Right cardiac atrium (tissue), 5 donors: ENCODE data around the gene C11orf86. TPM values are rescaled to one million over a fixed set of nuclear protein-coding genes. Genes with fewer than 3 reads are reported as not detected.
"Not testable (repeated sequence)": the region's sequence is repeated elsewhere in the genome, so short reads cannot be mapped to it uniquely, and the experiment has no call there.

Experiments used
- ATAC-seq, 2 donors: fragments of 200-7000 bp; cut with Tn5 transposase; one replicate each; pipeline versions ENCODE4 v1.8.0 to v1.9.1; 2020; ENCODE audit warnings: moderate library complexity in 2 of 2, mild to moderate bottlenecking in 1 of 2
- DNase-seq, 3 donors: peaks; one replicate each; pipeline ENCODE4 v3.0.0-alpha.2; 2020
- H3K27ac ChIP-seq: one replicate; pipeline ENCODE4 v1.5.1; 2013; ENCODE audit warnings: mild to moderate bottlenecking, low read length, control low read depth, moderate library complexity
- H3K27me3 ChIP-seq: one replicate; pipeline ENCODE4 v1.6.1; 2013; ENCODE audit not compliant: control insufficient read depth, insufficient read depth
- H3K4me1 ChIP-seq: one replicate; pipeline ENCODE4 v1.6.1; 2013; ENCODE audit warnings: low read length; ENCODE audit not compliant: control insufficient read depth, insufficient read depth
- H3K4me3 ChIP-seq: one replicate; pipeline ENCODE4 v1.5.1; 2013; ENCODE audit warnings: low read length, control low read depth
- H3K9me3 ChIP-seq: one replicate; pipeline ENCODE4 v1.6.1; 2013; ENCODE audit warnings: low read length; ENCODE audit not compliant: control insufficient read depth
- WGBS: extraction: QIAGEN DNeasy Blood & Tissue Kit; methylation state at CpG from one replicate; pipeline ENCODE4 v1.1.7; 2013; 5-methylcytosine and 5-hydroxymethylcytosine counted together
- intact Hi-C, 4 donors: fragments of 100-400 bp; cut with DNase I; formaldehyde crosslinking; loops; one replicate each; pipeline versions ENCODE4 v1.11.0 to v1.14.0; 2022 to 2023
- polyA plus RNA-seq: library from polyadenylated mRNA; stranded (reverse); fragments of 200-250 nt; gene quantifications from one replicate; pipeline ENCODE4 v1.2.3, GENCODE V29; 2013
- total RNA-seq, 4 donors: library from RNA; stranded (reverse); fragmentation: NEBNext Ultra II Directional; extraction: Animal tissue kit (Norgen Biotek cat#: 25700); gene quantifications; one replicate each; pipeline ENCODE4 v1.2.1, GENCODE V29; 2021
- donor health status: healthy with polysubstance abuse.
- donor health status: DM: no; HTN: yes; CAD: no.
- donor health status: DM: no; HTN: no; CAD: no.
- donor health status: DM: no; HTN: yes; CAD: no; lungs with severe emphysema.
- donor health status: DM: yes; HTN: yes; CAD: no.

The C11orf86 gene
- total and polyA plus RNA-seq, 5 donors = not detected

DNA sequence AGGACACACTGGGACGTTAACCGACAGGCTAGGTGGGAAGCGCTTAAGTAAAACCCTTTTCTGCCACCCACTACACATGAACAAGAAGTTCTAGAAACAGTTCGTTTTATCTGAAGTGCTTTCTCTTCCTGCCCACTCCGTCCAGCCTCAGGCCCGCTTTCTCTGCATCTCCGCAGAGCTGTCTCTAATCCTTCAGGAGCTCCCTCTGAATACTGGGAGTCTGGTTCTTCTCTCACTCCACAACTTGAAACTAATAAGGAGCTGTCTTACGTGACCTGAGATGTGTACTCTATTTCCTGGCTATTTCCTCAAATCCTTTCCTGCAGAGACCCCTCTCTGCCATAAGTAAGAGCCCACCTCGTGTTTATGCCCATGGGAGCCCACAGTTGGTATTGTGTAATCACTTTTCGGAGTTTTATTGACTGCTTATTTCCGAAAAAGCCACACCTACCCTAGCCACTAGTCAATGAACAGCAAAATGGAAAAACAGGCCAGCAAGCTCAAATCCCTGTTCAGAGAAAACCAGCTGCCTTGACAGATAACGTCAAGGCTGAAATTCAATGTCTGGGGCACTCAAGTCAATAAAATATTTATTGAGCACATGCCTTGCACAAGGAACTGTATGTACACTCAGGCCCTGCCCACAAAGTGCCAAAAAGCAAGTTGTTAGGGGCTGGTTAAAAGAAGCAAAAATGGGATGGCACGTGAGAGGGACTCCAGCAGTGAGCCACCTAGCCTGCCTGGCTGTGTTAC, 21.8 kb upstream of the C11orf86 start:
- H3K27ac ChIP-seq = no peak overlapping the region
- H3K4me1 ChIP-seq = no peaks in the 10 kb centered on the region
- H3K4me3 ChIP-seq = no peak overlapping the region
- no peak for ATAC-seq
- no peak for DNase-seq
- 88% methylated on average over 13 of the region's 13 CpGs for WGBS
- H3K9me3 ChIP-seq = no peaks in the 10 kb centered on the region
- intact Hi-C loops = no loop called here
- H3K27me3 ChIP-seq = no peaks in the 10 kb centered on the region

DNA sequence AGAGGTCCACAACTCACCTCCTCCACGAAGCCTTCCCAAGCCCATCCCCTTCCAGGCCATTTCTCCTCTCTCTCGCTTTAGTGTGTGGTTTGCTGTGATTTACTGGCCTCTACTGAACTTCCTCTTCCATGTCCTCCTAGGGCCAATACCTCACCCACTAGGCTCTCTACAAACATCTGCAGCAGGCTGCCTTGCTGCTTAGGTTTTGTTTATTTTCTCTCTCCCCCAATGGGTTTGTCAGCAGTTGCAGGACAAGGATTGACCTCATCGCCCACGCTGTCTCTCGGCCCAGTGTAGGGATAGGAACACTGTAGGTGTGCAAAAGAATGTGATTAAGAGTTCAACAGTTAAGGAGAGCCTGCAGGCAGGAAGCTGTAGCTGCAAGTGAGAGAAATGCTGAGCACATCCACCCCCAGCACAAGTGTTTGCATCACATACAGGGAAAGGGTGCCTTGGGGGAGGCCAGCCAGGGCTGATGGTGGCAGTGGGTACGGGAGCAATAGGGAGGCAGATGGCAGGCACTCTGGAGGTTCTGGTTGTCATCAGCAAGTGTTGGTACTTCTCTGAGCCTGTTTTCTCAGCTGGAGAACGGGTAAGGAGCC, 18.3 kb upstream of the C11orf86 start:
- WGBS = 63% methylated on average over 7 of the region's 7 CpGs
- H3K4me3 ChIP-seq = no peak overlapping the region
- no peaks in the 10 kb centered on the region for H3K9me3 ChIP-seq
- H3K27ac ChIP-seq = no peak overlapping the region
- peaks cover 5% of the 10 kb centered on the region for H3K4me1 ChIP-seq
- intact Hi-C loops = no loop called here
- DNase-seq (no peak), ATAC-seq (no peak)
- H3K27me3 ChIP-seq = no peaks in the 10 kb centered on the region

DNA sequence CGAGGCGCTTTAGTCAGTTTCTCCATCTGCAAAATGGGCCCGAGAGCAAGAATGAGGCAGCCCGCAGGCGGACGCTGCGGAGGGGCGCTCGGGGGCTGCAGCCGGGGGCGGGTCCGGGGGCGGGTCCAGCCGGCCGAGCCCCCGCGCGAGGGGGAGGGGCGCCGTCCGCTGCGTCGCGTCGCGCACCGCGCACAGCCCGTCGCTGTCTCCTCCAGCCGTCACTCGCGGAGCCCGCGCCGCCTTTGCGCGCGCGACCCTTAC, 17.2 kb upstream of the C11orf86 start:
- intact Hi-C loops = no loop called here
- Histone ChIP-seq H3K27ac (peak overlapping the region; percentile 79), H3K27me3 (no peaks in the 10 kb centered on the region), H3K9me3 (no peaks in the 10 kb centered on the region), H3K4me3 (peak overlapping the region; percentile 57), H3K4me1 (peaks cover 5% of the 10 kb centered on the region)
- DNase-seq (no peak), ATAC-seq (peak; percentile 63 to 69)
- WGBS = under 1% methylated on average over 40 of the region's 40 CpGs

DNA sequence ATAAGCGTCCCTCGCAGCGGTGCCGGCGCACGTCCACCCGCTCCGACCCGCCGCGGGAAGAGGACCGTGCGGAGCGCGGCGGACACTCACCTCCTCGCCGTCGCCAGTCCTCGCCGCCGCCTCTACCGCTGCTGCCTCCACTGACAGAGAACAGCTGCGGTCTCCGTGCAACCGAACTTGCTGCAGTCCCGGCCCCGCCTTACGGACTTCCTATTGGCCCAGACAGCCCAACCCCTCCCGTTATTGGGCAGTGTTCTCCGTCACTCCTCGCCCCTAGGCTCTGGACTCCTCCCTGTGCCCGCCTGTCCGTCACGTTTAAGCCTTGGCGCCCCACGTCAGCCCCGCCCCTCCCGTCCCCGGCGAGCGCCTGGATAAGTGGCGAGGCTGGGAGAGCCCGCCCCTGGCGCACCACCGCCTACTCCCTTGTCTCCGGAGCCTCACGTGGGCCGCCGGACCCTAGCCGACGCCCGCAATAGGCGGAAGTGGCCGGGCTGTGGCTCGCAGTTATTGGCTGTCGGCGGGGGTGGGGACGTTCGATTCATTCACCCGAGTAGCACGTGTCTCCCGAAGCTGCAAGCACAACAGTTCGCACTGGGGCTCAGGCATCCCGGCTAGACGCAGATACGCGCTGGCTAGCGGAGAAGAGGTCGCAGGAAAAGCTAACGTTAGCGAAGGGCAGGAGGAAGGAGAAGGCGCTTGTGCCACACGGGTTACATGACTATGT, 16.7 kb upstream of the C11orf86 start, which contains the start of gene PC:
TSS of gene PC (minus strand) at position 152 of the 724 bp plus-strand sequence. CDS start 86,224 bp downstream, outside the sequence.
- under 1% methylated on average over 74 of the region's 74 CpGs for WGBS
- peak within 1 kb of the TSS; percentile 79 for H3K27ac ChIP-seq
- ATAC-seq = peak; percentile 99
- no peaks in the 10 kb centered on the region for H3K27me3 ChIP-seq
- H3K4me3 ChIP-seq = peak within 1 kb of the TSS; percentile 57
- H3K4me1 ChIP-seq = peaks cover 5% of the 10 kb centered on the region
- intact Hi-C loops = no loop called here
- H3K9me3 ChIP-seq = no peaks in the 10 kb centered on the region
- DNase-seq = peak; percentile 100

DNA sequence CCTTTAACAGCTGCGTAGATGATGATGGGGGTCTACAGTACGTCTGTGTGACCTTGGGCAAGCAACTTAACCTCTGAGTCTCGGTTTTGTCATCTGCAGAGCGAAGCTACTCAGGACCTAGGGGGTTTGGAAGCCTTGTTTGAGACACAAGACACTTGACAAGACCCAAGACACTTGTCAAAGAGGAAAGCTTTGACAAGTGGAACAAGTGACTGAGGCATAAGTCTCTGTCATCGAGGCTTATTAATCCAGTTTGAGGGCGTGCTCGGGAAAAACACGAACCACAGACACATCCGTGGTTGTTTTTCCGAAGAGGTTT, 16.2 kb upstream of the C11orf86 start:
- Histone ChIP-seq H3K4me3 (no peak overlapping the region), H3K27me3 (no peaks in the 10 kb centered on the region), H3K4me1 (peaks cover 5% of the 10 kb centered on the region), H3K27ac (peak overlapping the region; percentile 61), H3K9me3 (no peaks in the 10 kb centered on the region)
- ATAC-seq (no peak), DNase-seq (no peak)
- 32% methylated on average over 10 of the region's 10 CpGs for WGBS
- intact Hi-C loops = no loop called here

DNA sequence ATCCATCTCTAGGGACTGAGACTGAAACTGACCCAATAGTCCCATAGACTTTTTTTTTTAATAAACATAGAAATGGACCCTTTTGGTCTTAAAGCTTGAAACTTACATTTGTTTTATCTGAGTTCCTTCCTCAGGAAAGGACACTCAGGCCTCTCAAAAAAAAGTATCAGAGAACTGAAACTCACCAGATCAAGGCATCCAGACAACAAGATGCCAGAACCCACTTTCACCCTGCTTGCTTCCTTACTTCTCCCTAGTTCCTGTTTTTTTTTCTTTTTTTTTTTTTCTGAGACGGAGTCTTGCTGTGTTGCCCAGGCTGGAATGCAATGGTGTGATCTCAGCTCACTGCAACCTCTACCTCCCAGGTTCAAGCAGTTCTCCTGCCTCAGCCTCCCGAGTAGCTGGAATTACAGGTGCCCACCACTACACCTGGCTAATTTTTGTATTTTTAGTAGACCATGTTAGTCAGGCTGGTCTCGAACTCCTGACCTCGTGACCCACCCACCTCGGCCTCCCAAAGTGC, 13.4 kb upstream of the C11orf86 start:
- H3K9me3 ChIP-seq, H3K27ac ChIP-seq, H3K4me1 ChIP-seq, ATAC-seq, DNase-seq, H3K27me3 ChIP-seq, intact Hi-C loops, H3K4me3 ChIP-seq: not testable (repeated sequence)
- 80% methylated on average over 5 of the region's 5 CpGs for WGBS

DNA sequence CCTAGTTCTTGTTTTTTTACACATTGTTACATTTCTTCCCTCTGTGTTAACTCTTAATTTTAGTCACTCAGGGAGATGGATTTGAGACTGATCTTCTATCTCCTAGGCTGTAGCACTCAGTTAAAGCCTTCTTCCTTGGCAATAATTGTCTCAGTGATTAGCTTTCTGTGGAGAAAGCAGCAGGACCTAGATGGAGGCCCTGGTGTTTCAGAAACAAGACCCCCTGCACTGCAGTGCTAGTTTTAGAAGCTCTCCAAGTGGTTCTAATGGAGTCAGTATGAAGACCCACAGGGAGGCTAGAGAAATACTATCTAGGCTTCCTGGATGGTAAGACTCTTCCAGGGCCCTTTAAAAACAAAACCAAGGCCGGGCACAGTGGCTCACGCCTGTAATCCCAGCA, 12.9 kb upstream of the C11orf86 start:
- Histone ChIP-seq H3K27me3 (no peaks in the 10 kb centered on the region), H3K9me3 (no peaks in the 10 kb centered on the region), H3K4me3 (no peak overlapping the region), H3K27ac (no peak overlapping the region), H3K4me1 (peaks cover 5% of the 10 kb centered on the region)
- no peak for ATAC-seq
- 94% methylated on average over 2 of the region's 2 CpGs for WGBS
- no peak for DNase-seq
- intact Hi-C loops = no loop called here

DNA sequence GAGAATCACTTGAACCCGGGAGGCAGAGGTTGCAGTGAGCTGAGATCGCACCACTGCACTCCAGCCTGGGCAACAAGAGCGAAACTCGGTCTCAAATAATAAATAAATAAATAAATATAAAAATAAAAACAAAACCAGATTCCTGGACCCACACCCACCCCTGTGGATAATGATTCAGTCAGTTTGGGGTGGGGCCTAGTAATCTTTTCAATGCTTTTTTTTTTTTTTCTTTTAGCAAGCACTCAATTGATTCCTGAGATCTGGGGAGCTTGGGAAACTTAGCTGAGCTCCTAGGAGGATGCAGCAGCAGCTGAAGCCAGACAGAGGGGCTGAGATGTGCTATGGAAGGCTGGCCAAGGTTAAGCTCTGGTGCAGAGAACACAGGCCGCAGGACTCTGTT, 12.3 kb upstream of the C11orf86 start:
- intact Hi-C loops = no loop called here
- ATAC-seq = no peak

DNA sequence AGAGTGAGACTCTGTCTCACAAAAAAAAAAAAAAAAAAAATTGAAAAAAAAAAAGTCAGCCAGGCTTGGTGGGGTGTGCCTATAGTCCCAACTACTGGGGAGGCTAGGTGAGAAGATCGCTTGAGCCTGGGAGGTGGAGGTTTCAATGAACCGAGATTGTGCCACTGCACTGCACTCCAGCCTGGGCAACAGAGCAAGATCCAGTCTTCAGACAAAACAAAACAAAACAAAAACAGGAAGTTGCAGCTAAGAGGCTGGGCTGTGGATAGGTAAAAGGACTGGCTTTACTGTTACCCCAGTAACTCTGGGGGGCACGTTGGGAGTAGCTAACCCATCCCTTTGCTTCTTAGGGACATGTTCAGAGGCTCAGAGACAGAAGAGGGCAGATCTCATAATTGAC, 10.6 kb upstream of the C11orf86 start:
- no peak overlapping the region for H3K4me3 ChIP-seq
- no peaks in the 10 kb centered on the region for H3K9me3 ChIP-seq
- no peaks in the 10 kb centered on the region for H3K27me3 ChIP-seq
- H3K4me1 ChIP-seq = peaks cover 5% of the 10 kb centered on the region
- no peak overlapping the region for H3K27ac ChIP-seq
- 74% methylated on average over 3 of the region's 3 CpGs for WGBS
- intact Hi-C loops = no loop called here
- DNase-seq (no peak), ATAC-seq (no peak)

More for the DNA sequence above, 12.3 kb upstream of the C11orf86 start:
- DNase-seq = no peak
- Histone ChIP-seq H3K27ac (no peak overlapping the region), H3K4me1 (peaks cover 8% of the 10 kb centered on the region), H3K4me3 (no peak overlapping the region), H3K9me3 (no peaks in the 10 kb centered on the region), H3K27me3 (no peaks in the 10 kb centered on the region)
- WGBS = 98% methylated on average over 5 of the region's 5 CpGs

DNA sequence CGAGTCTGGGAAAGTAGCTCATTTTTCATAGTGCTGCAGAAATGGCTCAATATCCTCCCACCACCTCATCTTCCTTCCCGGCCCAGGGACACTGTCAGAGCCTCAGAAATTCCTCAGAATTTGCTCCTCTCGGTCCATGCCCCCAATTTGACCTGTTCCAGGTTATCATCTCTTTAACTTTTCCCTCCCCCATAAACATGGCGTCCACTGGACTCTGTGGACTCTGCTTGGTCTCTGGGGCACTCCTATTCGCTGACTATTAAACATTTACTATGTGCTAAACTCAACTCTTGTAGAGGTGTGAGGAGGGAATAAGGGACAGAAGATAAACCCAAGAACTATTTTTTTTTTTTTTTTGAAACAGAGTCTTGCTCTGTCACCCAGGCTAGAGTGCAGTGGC, 8.8 kb upstream of the C11orf86 start:
- intact Hi-C loops = no loop called here

More for the DNA sequence above, 8.8 kb upstream of the C11orf86 start:
- Histone ChIP-seq H3K27ac (no peak overlapping the region), H3K4me3 (no peak overlapping the region), H3K27me3 (no peaks in the 10 kb centered on the region), H3K4me1 (peaks cover 5% of the 10 kb centered on the region), H3K9me3 (peaks cover 1% of the 10 kb centered on the region)
- ATAC-seq (no peak), DNase-seq (no peak)
- 71% methylated on average over 5 of the region's 5 CpGs for WGBS
